A549 (cell line): ENCODE results near the gene IGF2BP1. TPM values are rescaled to one million over a fixed set of nuclear protein-coding genes. Genes with fewer than 3 reads are reported as not detected.
A peak's percentile ranks its signal among the peaks of the same experiment; 100 is the strongest.

Experiments used
- ATAC-seq, 2 experiments: fragments of 200-7000 bp in 1 of 2; fragments of >200 bp in 1 of 2; cut with Nextera tagmentation in 1 of 2; cut with Tn5 transposase in 1 of 2; 3 replicates each; pipeline versions ENCODE4 v1.8.0 to v1.9.1; 2018 to 2020; ENCODE audit warnings: mild to moderate bottlenecking in 1 of 2, moderate library complexity in 1 of 2
- CTCF ChIA-PET: fragments of 300-600 bp; sonication (Branson Sonifier 250); formaldehyde crosslinking; extraction: SDS; loops from one replicate; lab custom pipeline; 2021; ENCODE audit warnings: antibody characterized with exemption, inconsistent platforms; lab: Yijun Ruan, JAX
- POLR2A ChIA-PET: fragments of 350-600 bp; formaldehyde crosslinking; extraction: SDS; loops from one replicate; lab custom pipeline; 2021; ENCODE audit warnings: antibody characterized with exemption, inconsistent platforms; lab: Yijun Ruan, JAX
- DNase-seq, 2 experiments: peaks; one replicate each; pipeline versions ENCODE4 v3.0.0 to v3.0.0-alpha.2; 2011 to 2016; ENCODE audit warnings: low read depth in 1 of 2, low spot score in 1 of 2
- FAIRE-seq: peaks from 2 replicates; lab custom pipeline; 2011; peaks lifted over from hg19 to GRCh38; lab: Jason Lieb, UNC
- H3K27ac ChIP-seq, 2 experiments: fragments of >200 bp; sonication (Bioruptor Twin); formaldehyde crosslinking; 3 replicates each; pipeline ENCODE4 v1.5.1; 2016 to 2017
- H3K4me1 ChIP-seq: fragments of >200 bp; sonication (Bioruptor Twin); formaldehyde crosslinking; 3 replicates; pipeline ENCODE4 v1.6.1; 2016
- H3K4me2 ChIP-seq: fragments of >200 bp; sonication (Bioruptor Twin); formaldehyde crosslinking; 3 replicates; pipeline ENCODE4 v1.6.1; 2016
- H3K4me3 ChIP-seq: fragments of >200 bp; sonication (Bioruptor Twin); formaldehyde crosslinking; 3 replicates; pipeline ENCODE4 v1.5.1; 2016
- H3K9me3 ChIP-seq: fragments of >200 bp; sonication (Bioruptor Twin); formaldehyde crosslinking; 3 replicates; pipeline ENCODE4 v1.6.1; 2016
- BCL3 ChIP-seq: fragments of >200 bp; sonication (Bioruptor Twin); formaldehyde crosslinking; IDR thresholded peaks from 3 replicates; pipeline ENCODE4 v1.6.1; 2016
- HOXA7 ChIP-seq: fragments of 250-450 bp; sonication (Bioruptor Pico); IDR thresholded peaks from 2 replicates; pipeline ENCODE4 v1.5.0; 2020; ENCODE audit warnings: mild to moderate bottlenecking, moderate library complexity
- HOXB5 ChIP-seq: fragments of 250-450 bp; sonication (Bioruptor Pico); IDR thresholded peaks from 2 replicates; pipeline ENCODE4 v1.5.0; 2020; ENCODE audit warnings: mild to moderate bottlenecking, moderate library complexity
- JUN ChIP-seq, 2 experiments: fragments of >200 bp; sonication (Bioruptor Twin); formaldehyde crosslinking; IDR thresholded peaks; 2 replicates in 1 of 2; 3 replicates in 1 of 2; pipeline ENCODE4 v1.6.1; 2016 to 2017
- KDM1A ChIP-seq: fragments of 200-600 bp; sonication (generic); IDR thresholded peaks from 2 replicates; pipeline ENCODE4 v1.6.1; 2016; ENCODE audit warnings: low read depth, mild to moderate bottlenecking
- MAFK ChIP-seq: fragments of 450-650 bp; IDR thresholded peaks from 2 replicates; pipeline ENCODE4 v1.6.1; 2014; ENCODE audit not compliant: partially characterized antibody
- MAZ ChIP-seq: fragments of 150-350 bp; IDR thresholded peaks from 2 replicates; pipeline ENCODE4 v1.6.1; 2014; ENCODE audit warnings: antibody characterized with exemption, low read depth, low read length, borderline replicate concordance
- PBX3 ChIP-seq: IDR thresholded peaks from 2 replicates; pipeline ENCODE4 v1.6.1; 2012
- POLR2AphosphoS2 ChIP-seq: conservative IDR thresholded peaks from 2 replicates; pipeline ENCODE4 v1.6.1; 2012; ENCODE audit warnings: low read length, improper control_type of control experiment, inconsistent platforms
- RAD21 ChIP-seq, 2 experiments: fragments of >200 bp in 1 of 2; sonication (Bioruptor Twin) in 1 of 2; formaldehyde crosslinking in 1 of 2; IDR thresholded peaks in 1 of 2; conservative IDR thresholded peaks in 1 of 2; 2 replicates in 1 of 2; 3 replicates in 1 of 2; pipeline ENCODE4 v1.6.1; 2012 to 2018; ENCODE audit warnings: inconsistent platforms in 1 of 2
- RARB ChIP-seq: fragments of 250-450 bp; sonication (Bioruptor Pico); IDR thresholded peaks from 2 replicates; pipeline ENCODE4 v1.8.0; 2021; ENCODE audit warnings: mild to moderate bottlenecking, moderate library complexity
- RFX5 ChIP-seq: fragments of 450-650 bp; IDR thresholded peaks from 2 replicates; pipeline ENCODE4 v1.7.1; 2014; ENCODE audit warnings: antibody characterized with exemption, mild to moderate bottlenecking, moderate library complexity
- SMC3 ChIP-seq: fragments of >200 bp; sonication (Bioruptor Twin); formaldehyde crosslinking; IDR thresholded peaks from 3 replicates; pipeline ENCODE4 v1.6.1; 2018; ENCODE audit warnings: inconsistent platforms
- ZNF302 ChIP-seq: fragments of 250-450 bp; sonication (Bioruptor Pico); IDR thresholded peaks from 2 replicates; pipeline ENCODE4 v1.9.0; 2021; ENCODE audit warnings: inconsistent platforms, mild to moderate bottlenecking, moderate library complexity
- WGBS: methylation state at CpG from one replicate; pipeline ENCODE4 v1.1.6; 2017; ENCODE audit errors: missing lambda C conversion rate; 5-methylcytosine and 5-hydroxymethylcytosine counted together
- polyA plus RNA-seq, 4 experiments: library from polyadenylated mRNA; depleted of rRNA in 3 of 4; stranded (reverse); fragments of >200 nt; fragmentation: RNase III in 1 of 4; extraction: RNeasy Plus Mini Kit Qiagen cat#74134 plus additional on column Dnase treatment in 1 of 4; gene quantifications; 2 replicates in 3 of 4; 3 replicates in 1 of 4; pipeline ENCODE4 v1.2.3, GENCODE V29; 2011 to 2017
- TF ChIP-seq, protein P1 (sequence below): IDR thresholded peaks from 2 replicates; pipeline ENCODE4 v1.6.1; 2012
- TF ChIP-seq, protein P2 (sequence below): fragments of 200-600 bp; sonication (generic); IDR thresholded peaks from 2 replicates; pipeline ENCODE4 v1.6.1; 2016; ENCODE audit warnings: antibody characterized with exemption, mild to moderate bottlenecking, moderate library complexity

The IGF2BP1 gene
- polyA plus RNA-seq, 2 of the 4 experiments (the other 2 are of a cell fraction), result 26.2 to 40.3 TPM

DNA sequence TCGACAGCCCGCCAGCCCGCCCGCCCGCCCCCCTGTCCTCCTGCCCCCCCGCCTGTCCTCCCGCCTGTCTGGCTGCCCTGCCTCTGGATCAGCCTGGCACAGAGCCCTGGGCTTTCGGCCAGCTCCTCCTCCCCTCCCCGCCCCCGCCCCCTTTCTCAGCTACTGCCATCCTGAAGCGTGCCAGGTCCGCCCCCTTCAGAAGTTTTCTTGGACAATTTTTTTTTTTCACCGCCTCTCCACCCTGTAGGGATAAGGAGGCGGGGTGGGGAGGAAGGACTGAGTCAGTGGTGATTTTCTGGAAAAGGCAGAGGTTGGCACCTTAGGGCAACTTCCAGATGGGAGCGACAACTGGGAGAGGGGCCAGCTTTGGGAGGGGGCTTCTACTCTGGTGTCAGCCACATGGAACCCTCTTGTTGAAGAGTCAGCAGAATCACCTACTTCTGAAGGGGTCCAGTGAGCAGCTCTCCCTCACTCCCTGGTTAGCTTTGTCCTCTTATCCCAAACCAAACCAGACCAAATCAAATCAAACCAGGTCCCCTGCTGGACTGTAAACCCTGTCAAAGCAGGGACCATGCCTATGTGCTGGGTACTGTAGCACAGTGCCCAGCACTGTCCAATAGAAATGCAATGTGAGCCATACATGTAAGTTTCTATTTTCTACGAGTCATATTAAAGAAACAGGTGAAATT, 19.7 kb downstream of the IGF2BP1 start:
- Histone ChIP-seq H3K4me3 (no peak overlapping the region), H3K9me3 (no peaks in the 10 kb centered on the region), H3K4me1 (peaks cover 100% of the 10 kb centered on the region)
- 6% methylated on average over 11 of the region's 16 CpGs for WGBS
- peak; percentile 64 to 74 for ATAC-seq
- peak; percentile 13 for FAIRE-seq
- DNase-seq, result peak; percentile 91 to 95
- TF ChIP-seq, protein P1, sequence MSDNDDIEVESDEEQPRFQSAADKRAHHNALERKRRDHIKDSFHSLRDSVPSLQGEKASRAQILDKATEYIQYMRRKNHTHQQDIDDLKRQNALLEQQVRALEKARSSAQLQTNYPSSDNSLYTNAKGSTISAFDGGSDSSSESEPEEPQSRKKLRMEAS, result peak; percentile 20; the same call in 1 of the 2 replicates
- TF ChIP-seq SMC3 (peak; percentile 29; the same call in 2 of the 3 replicates), MAFK (peak; percentile 75), MAZ (0 out of 2 replicates have a peak, but pooled peaks have one; percentile 22), RFX5 (0 out of 2 replicates have a peak, but pooled peaks have one; percentile 22), ZNF302 (CRISPR knock-in tag) (no peak), JUN (IDR thresholded peaks at IDR 0.05) (peak in 1 of 2 experiments; percentile 40; a peak in 1 of 5 replicates), RAD21 (conservative IDR thresholded peaks at IDR 0.05 in 1 of 2, IDR thresholded peaks at IDR 0.05 in 1 of 2) (peak; percentile 16 to 42; a peak in 3 of 5 replicates), HOXA7 (no peak)
- TF ChIP-seq, protein P2, sequence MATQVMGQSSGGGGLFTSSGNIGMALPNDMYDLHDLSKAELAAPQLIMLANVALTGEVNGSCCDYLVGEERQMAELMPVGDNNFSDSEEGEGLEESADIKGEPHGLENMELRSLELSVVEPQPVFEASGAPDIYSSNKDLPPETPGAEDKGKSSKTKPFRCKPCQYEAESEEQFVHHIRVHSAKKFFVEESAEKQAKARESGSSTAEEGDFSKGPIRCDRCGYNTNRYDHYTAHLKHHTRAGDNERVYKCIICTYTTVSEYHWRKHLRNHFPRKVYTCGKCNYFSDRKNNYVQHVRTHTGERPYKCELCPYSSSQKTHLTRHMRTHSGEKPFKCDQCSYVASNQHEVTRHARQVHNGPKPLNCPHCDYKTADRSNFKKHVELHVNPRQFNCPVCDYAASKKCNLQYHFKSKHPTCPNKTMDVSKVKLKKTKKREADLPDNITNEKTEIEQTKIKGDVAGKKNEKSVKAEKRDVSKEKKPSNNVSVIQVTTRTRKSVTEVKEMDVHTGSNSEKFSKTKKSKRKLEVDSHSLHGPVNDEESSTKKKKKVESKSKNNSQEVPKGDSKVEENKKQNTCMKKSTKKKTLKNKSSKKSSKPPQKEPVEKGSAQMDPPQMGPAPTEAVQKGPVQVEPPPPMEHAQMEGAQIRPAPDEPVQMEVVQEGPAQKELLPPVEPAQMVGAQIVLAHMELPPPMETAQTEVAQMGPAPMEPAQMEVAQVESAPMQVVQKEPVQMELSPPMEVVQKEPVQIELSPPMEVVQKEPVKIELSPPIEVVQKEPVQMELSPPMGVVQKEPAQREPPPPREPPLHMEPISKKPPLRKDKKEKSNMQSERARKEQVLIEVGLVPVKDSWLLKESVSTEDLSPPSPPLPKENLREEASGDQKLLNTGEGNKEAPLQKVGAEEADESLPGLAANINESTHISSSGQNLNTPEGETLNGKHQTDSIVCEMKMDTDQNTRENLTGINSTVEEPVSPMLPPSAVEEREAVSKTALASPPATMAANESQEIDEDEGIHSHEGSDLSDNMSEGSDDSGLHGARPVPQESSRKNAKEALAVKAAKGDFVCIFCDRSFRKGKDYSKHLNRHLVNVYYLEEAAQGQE, result no peak
- TF ChIP-seq, all 56 proteins: peak for 7
- Histone ChIP-seq H3K27ac (peak overlapping the region; percentile 60 to 77; a peak in 5 of 6 replicates), H3K4me2 (peak overlapping the region; percentile 74)
- CTCF ChIA-PET, result interaction anchor here (0.6 to 30.3 kb wide), 10 partner anchors 12 to 210 kb away, joined by 3 to 639 read pairs (median 8); partner anchors contain the start of gene IGF2BP1
- POLR2A ChIA-PET, result interaction anchor here (0.9 to 3.1 kb wide), 7 partner anchors 11 to 124 kb away, joined by 3 to 34 read pairs (median 5); partner anchors contain the start of genes ATP5MC1, IGF2BP1 and SNF8

GRCh38 chr17:49018116-49018612, 21.0 kb downstream of the IGF2BP1 start:
- FAIRE-seq, result peak; percentile 7
- CTCF ChIA-PET, result interaction anchor here (0.6 to 30.3 kb wide), 7 partner anchors 13 to 73 kb away, joined by 3 to 639 read pairs (median 7); partner anchors contain the start of gene SNF8
- DNase-seq, result no peak
- Histone ChIP-seq H3K4me1 (peaks cover 100% of the 10 kb centered on the region), H3K4me3 (no peak overlapping the region), H3K27ac (peak overlapping the region; percentile 23 to 77; a peak in 5 of 6 replicates), H3K4me2 (peak overlapping the region; percentile 46), H3K9me3 (no peaks in the 10 kb centered on the region)
- ATAC-seq, result no peak
- TF ChIP-seq KDM1A (no peak), HOXB5 (CRISPR knock-in tag) (no peak), RARB (CRISPR knock-in tag) (no peak), PBX3 (no peak), BCL3 (no peak), POLR2AphosphoS2 (no peak)
- POLR2A ChIA-PET, result interaction anchor here (1.7 kb wide), 1 partner anchor 56 kb away, joined by 5 read pairs; no protein-coding TSS in a partner anchor
- WGBS, result 90% methylated on average over 4 of the region's 4 CpGs
